Measurements from ENCODE around the gene PPP1R26.
"Not testable (repeated sequence)": the region's sequence is repeated elsewhere in the genome, so short reads cannot be mapped to it uniquely, and the experiment has no call there.

PPP1R26 gene

GRCh38 chr9:135479469-135480052 is at the start of gene PPP1R26:
TSS of gene PPP1R26 (plus strand) at chr9:135479782. CDS start at chr9:135484511, 4,729 bp downstream.
- peak in 9 of 56 donors; percentile 1 to 76 (median 13) for DNase-seq

GRCh38 chr9:135437259-135437658 is 42.3 kb upstream of the PPP1R26 start:
- no peak for DNase-seq

GRCh38 chr9:135437696-135438095 is 41.9 kb upstream of the PPP1R26 start:
- not testable (repeated sequence) for DNase-seq

GRCh38 chr9:135438581-135439232 is 40.9 kb upstream of the PPP1R26 start:
- DNase-seq = not testable (repeated sequence)

GRCh38 chr9:135439514-135439913 is 40.1 kb upstream of the PPP1R26 start:
- not testable (repeated sequence) for DNase-seq

- no peak for DNase-seq
These were observed 39.7 kb upstream of the PPP1R26 start for GRCh38 chr9:135439916-135440315.

GRCh38 chr9:135440620-135441019 is 39.0 kb upstream of the PPP1R26 start:
- DNase-seq = no peak

- DNase-seq = not testable (repeated sequence)
These were observed 38.2 kb upstream of the PPP1R26 start for GRCh38 chr9:135441105-135442071.

GRCh38 chr9:135442075-135442474 is 37.5 kb upstream of the PPP1R26 start:
- no peak for DNase-seq

GRCh38 chr9:135443797-135444425 is 35.7 kb upstream of the PPP1R26 start:
- DNase-seq = no peak

- no peak for DNase-seq
These were observed 32.5 kb upstream of the PPP1R26 start for GRCh38 chr9:135447126-135447525.

- DNase-seq = no peak
These were observed 30.9 kb upstream of the PPP1R26 start for GRCh38 chr9:135448663-135449100.

GRCh38 chr9:135449532-135449931 is 30.1 kb upstream of the PPP1R26 start:
- not testable (repeated sequence) for DNase-seq

GRCh38 chr9:135450956-135451355 is 28.6 kb upstream of the PPP1R26 start:
- no peak for DNase-seq

- not testable (repeated sequence) for DNase-seq
These were observed 27.7 kb upstream of the PPP1R26 start for GRCh38 chr9:135451909-135452308.

GRCh38 chr9:135454737-135455136 is 24.8 kb upstream of the PPP1R26 start:
- DNase-seq = no peak

GRCh38 chr9:135455401-135456030 is 24.1 kb upstream of the PPP1R26 start:
- DNase-seq = no peak

GRCh38 chr9:135456436-135457104 is 23.0 kb upstream of the PPP1R26 start:
- no peak for DNase-seq

- not testable (repeated sequence) for DNase-seq
These were observed 21.1 kb upstream of the PPP1R26 start for GRCh38 chr9:135458478-135458877.

GRCh38 chr9:135461936-135462335 is 17.6 kb upstream of the PPP1R26 start:
- no peak for DNase-seq

All from nucleus accumbens (tissue), 56 donors.